ENCODE measurements around the gene DOCK6.
"Not testable (repeated sequence)": the region's sequence is repeated elsewhere in the genome, so short reads cannot be mapped to it uniquely, and the experiment has no call there.

The DOCK6 gene

DNA sequence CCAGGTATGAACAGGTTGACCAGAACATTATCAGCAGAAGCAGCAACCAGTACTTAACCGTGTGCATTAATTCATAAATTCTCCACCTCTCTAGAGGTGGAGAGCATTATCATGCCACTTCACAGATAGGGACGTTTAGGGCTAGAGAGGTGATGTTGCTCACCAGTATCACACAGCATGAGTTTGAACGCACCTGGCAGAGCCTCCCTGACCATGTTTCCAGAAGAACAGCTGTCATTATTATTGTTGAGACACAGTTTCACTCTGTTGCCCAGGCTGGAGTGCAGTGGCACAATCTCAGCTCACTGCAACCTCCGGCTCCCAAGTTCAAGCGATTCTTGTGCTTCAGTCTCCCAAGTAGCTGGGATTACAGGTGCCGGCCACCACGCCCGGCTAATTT lies 71.8 kb downstream of the DOCK6 start:
- no peaks in the 10 kb centered on the region; the same call in 1 of the 2 replicates for H3K4me1 ChIP-seq (ENCODE audit: control insufficient read depth, insufficient read depth, low read length)
- no peak overlapping the region for H3K27ac ChIP-seq (ENCODE audit: low read length)
- peaks cover 2% of the 10 kb centered on the region; the same call in 1 of the 2 replicates for H3K9me3 ChIP-seq (ENCODE audit: control insufficient read depth, insufficient read depth, low read length)
- WGBS (ENCODE audit: insufficient coverage, insufficient read length): no CpG with 5 or more reads among the region's 8 CpGs
- H3K36me3 ChIP-seq (ENCODE audit: control insufficient read depth, insufficient read depth, low read length): peaks cover 17% of the 10 kb centered on the region
- no peak for DNase-seq (ENCODE audit: low read depth, low spot score)
- no peak overlapping the region for H3K4me3 ChIP-seq (ENCODE audit: low read length)
- no peaks in the 10 kb centered on the region for H3K27me3 ChIP-seq (ENCODE audit: control insufficient read depth, insufficient read depth, low read length)

- WGBS (ENCODE audit: insufficient coverage, insufficient read length): 100% methylated on average over 1 of the region's 9 CpGs
- DNase-seq (ENCODE audit: low read depth, low spot score): no peak
- no peak overlapping the region for H3K4me3 ChIP-seq (ENCODE audit: low read length)
- H3K27me3 ChIP-seq (ENCODE audit: control insufficient read depth, insufficient read depth, low read length): no peaks in the 10 kb centered on the region
- H3K9me3 ChIP-seq (ENCODE audit: control insufficient read depth, insufficient read depth, low read length): peaks cover 2% of the 10 kb centered on the region; the same call in 1 of the 2 replicates
- H3K36me3 ChIP-seq (ENCODE audit: control insufficient read depth, insufficient read depth, low read length): peaks cover 5% of the 10 kb centered on the region
- no peak overlapping the region for H3K27ac ChIP-seq (ENCODE audit: low read length)
- no peaks in the 10 kb centered on the region for H3K4me1 ChIP-seq (ENCODE audit: control insufficient read depth, insufficient read depth, low read length)
Observed at GRCh38 chr19:11187441-11187840, 74.9 kb downstream of the DOCK6 start.

GRCh38 chr19:11182994-11183393 lies 79.3 kb downstream of the DOCK6 start:
- H3K4me1 ChIP-seq (ENCODE audit: control insufficient read depth, insufficient read depth, low read length): no peaks in the 10 kb centered on the region
- no peak overlapping the region for H3K4me3 ChIP-seq (ENCODE audit: low read length)
- H3K27me3 ChIP-seq (ENCODE audit: control insufficient read depth, insufficient read depth, low read length): no peaks in the 10 kb centered on the region
- no CpG with 5 or more reads among the region's 1 CpG for WGBS (ENCODE audit: insufficient coverage, insufficient read length)
- no peaks in the 10 kb centered on the region for H3K9me3 ChIP-seq (ENCODE audit: control insufficient read depth, insufficient read depth, low read length)
- H3K36me3 ChIP-seq (ENCODE audit: control insufficient read depth, insufficient read depth, low read length): no peaks in the 10 kb centered on the region; the same call in 1 of the 2 replicates
- no peak overlapping the region for H3K27ac ChIP-seq (ENCODE audit: low read length)
- no peak for DNase-seq (ENCODE audit: low read depth, low spot score)

DNA sequence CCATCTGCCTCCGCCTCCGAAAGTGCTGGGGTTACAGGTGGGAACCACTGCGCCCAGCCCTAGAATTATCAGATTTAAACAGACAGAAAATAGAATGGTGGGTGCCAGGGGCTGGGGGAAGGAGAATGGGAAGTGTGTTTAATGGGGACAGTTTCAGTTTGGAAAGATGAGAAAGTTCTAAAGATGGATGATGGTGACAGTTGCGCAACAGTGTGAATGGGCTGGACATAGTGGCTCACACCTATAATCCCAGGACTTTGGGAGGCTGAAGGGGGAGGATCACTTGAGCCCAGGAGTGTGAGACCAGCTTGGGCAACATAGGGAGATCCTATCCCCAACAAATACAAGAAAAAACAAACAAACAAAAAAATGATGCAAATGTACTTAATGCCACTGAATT lies 80.8 kb downstream of the DOCK6 start:
- no peaks in the 10 kb centered on the region for H3K9me3 ChIP-seq (ENCODE audit: control insufficient read depth, insufficient read depth, low read length)
- no peak for DNase-seq (ENCODE audit: low read depth, low spot score)
- no peak overlapping the region for H3K27ac ChIP-seq (ENCODE audit: low read length)
- H3K27me3 ChIP-seq (ENCODE audit: control insufficient read depth, insufficient read depth, low read length): no peaks in the 10 kb centered on the region
- WGBS (ENCODE audit: insufficient coverage, insufficient read length): no CpG with 5 or more reads among the region's 4 CpGs
- H3K36me3 ChIP-seq (ENCODE audit: control insufficient read depth, insufficient read depth, low read length): peaks cover 4% of the 10 kb centered on the region
- no peak overlapping the region for H3K4me3 ChIP-seq (ENCODE audit: low read length)
- no peaks in the 10 kb centered on the region for H3K4me1 ChIP-seq (ENCODE audit: control insufficient read depth, insufficient read depth, low read length)

GRCh38 chr19:11180975-11181374 lies 81.3 kb downstream of the DOCK6 start:
- not testable (repeated sequence) for DNase-seq (ENCODE audit: low read depth, low spot score); H3K27me3 ChIP-seq (ENCODE audit: control insufficient read depth, insufficient read depth, low read length); H3K36me3 ChIP-seq (ENCODE audit: control insufficient read depth, insufficient read depth, low read length); H3K27ac ChIP-seq (ENCODE audit: low read length); H3K9me3 ChIP-seq (ENCODE audit: control insufficient read depth, insufficient read depth, low read length); H3K4me1 ChIP-seq (ENCODE audit: control insufficient read depth, insufficient read depth, low read length); H3K4me3 ChIP-seq (ENCODE audit: low read length)
- WGBS (ENCODE audit: insufficient coverage, insufficient read length): no CpG with 5 or more reads among the region's 8 CpGs

DNA sequence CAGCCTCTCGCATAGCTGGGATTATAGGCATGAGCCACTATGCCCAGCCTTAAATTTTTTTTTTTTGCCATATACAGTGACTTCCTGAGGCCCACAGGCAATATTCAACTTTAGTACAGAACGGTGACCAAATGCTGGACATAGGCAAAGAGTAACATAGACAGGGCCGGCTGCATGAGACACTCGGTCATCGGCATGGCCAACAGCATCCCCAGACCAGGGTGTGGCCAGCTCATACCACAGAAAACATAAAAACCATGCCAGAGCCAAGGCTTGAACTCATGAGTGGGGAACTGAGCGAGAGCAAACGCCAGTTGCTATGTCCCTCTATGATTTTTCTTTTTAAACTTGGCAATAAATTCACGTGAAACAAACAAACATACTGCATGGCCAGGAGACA lies 82.0 kb downstream of the DOCK6 start:
- Histone ChIP-seq H3K4me3 (ENCODE audit: low read length) (no peak overlapping the region), H3K27ac (ENCODE audit: low read length) (no peak overlapping the region)
- DNase-seq (ENCODE audit: low read depth, low spot score): no peak

GRCh38 chr19:11179716-11180297 lies 82.5 kb downstream of the DOCK6 start:
- no peak for DNase-seq (ENCODE audit: low read depth, low spot score)
- Histone ChIP-seq H3K9me3 (ENCODE audit: control insufficient read depth, insufficient read depth, low read length) (no peaks in the 10 kb centered on the region), H3K27me3 (ENCODE audit: control insufficient read depth, insufficient read depth, low read length) (no peaks in the 10 kb centered on the region), H3K4me3 (ENCODE audit: low read length) (no peak overlapping the region), H3K4me1 (ENCODE audit: control insufficient read depth, insufficient read depth, low read length) (no peaks in the 10 kb centered on the region), H3K36me3 (ENCODE audit: control insufficient read depth, insufficient read depth, low read length) (peaks cover 4% of the 10 kb centered on the region), H3K27ac (ENCODE audit: low read length) (no peak overlapping the region)
- WGBS (ENCODE audit: insufficient coverage, insufficient read length): no CpG with 5 or more reads among the region's 11 CpGs

More for the DNA sequence above, 82.0 kb downstream of the DOCK6 start:
- no peaks in the 10 kb centered on the region for H3K4me1 ChIP-seq (ENCODE audit: control insufficient read depth, insufficient read depth, low read length)
- WGBS (ENCODE audit: insufficient coverage, insufficient read length): no CpG with 5 or more reads among the region's 8 CpGs
- H3K36me3 ChIP-seq (ENCODE audit: control insufficient read depth, insufficient read depth, low read length): peaks cover 4% of the 10 kb centered on the region
- H3K9me3 ChIP-seq (ENCODE audit: control insufficient read depth, insufficient read depth, low read length): no peaks in the 10 kb centered on the region
- H3K27me3 ChIP-seq (ENCODE audit: control insufficient read depth, insufficient read depth, low read length): no peaks in the 10 kb centered on the region

GRCh38 chr19:11179145-11179465 lies 83.2 kb downstream of the DOCK6 start:
- H3K4me1 ChIP-seq (ENCODE audit: control insufficient read depth, insufficient read depth, low read length); DNase-seq (ENCODE audit: low read depth, low spot score); H3K36me3 ChIP-seq (ENCODE audit: control insufficient read depth, insufficient read depth, low read length); H3K4me3 ChIP-seq (ENCODE audit: low read length); H3K27me3 ChIP-seq (ENCODE audit: control insufficient read depth, insufficient read depth, low read length); H3K9me3 ChIP-seq (ENCODE audit: control insufficient read depth, insufficient read depth, low read length); H3K27ac ChIP-seq (ENCODE audit: low read length): not testable (repeated sequence)
- WGBS (ENCODE audit: insufficient coverage, insufficient read length): no CpG with 5 or more reads among the region's 9 CpGs

- no peak for DNase-seq (ENCODE audit: low read depth, low spot score)
- Histone ChIP-seq H3K27ac (ENCODE audit: low read length) (no peak overlapping the region), H3K36me3 (ENCODE audit: control insufficient read depth, insufficient read depth, low read length) (peaks cover 14% of the 10 kb centered on the region), H3K4me3 (ENCODE audit: low read length) (no peak overlapping the region), H3K4me1 (ENCODE audit: control insufficient read depth, insufficient read depth, low read length) (no peaks in the 10 kb centered on the region), H3K27me3 (ENCODE audit: control insufficient read depth, insufficient read depth, low read length) (no peaks in the 10 kb centered on the region), H3K9me3 (ENCODE audit: control insufficient read depth, insufficient read depth, low read length) (no peaks in the 10 kb centered on the region)
- WGBS (ENCODE audit: insufficient coverage, insufficient read length): no CpG with 5 or more reads among the region's 9 CpGs
Observed at GRCh38 chr19:11177592-11177991, 84.7 kb downstream of the DOCK6 start.

GRCh38 chr19:11176466-11177193 lies 85.7 kb downstream of the DOCK6 start:
- no peaks in the 10 kb centered on the region for H3K27me3 ChIP-seq (ENCODE audit: control insufficient read depth, insufficient read depth, low read length)
- no peak overlapping the region for H3K27ac ChIP-seq (ENCODE audit: low read length)
- WGBS (ENCODE audit: insufficient coverage, insufficient read length): no CpG with 5 or more reads among the region's 18 CpGs
- H3K9me3 ChIP-seq (ENCODE audit: control insufficient read depth, insufficient read depth, low read length): no peaks in the 10 kb centered on the region
- peaks cover 17% of the 10 kb centered on the region for H3K36me3 ChIP-seq (ENCODE audit: control insufficient read depth, insufficient read depth, low read length)
- no peak overlapping the region for H3K4me3 ChIP-seq (ENCODE audit: low read length)
- H3K4me1 ChIP-seq (ENCODE audit: control insufficient read depth, insufficient read depth, low read length): no peaks in the 10 kb centered on the region
- no peak for DNase-seq (ENCODE audit: low read depth, low spot score)

DNA sequence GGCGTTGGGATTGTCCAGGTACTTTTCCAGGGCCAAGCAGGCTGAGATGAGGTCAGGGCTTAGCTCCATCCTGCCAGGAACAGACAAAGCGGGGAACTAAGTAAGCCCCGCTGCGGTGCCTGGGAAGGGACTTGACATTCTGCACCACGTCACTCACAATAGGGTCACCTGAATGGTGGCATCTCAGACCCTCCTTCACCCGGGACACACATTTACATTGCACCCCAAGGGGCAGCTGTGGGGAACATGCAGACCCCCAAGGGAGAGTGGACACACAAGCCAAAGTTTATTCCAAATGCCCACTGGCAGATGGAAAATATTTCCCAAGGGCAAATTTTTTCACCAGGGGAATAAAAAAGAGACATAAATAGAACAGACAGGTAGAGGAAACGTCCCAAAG lies 86.4 kb downstream of the DOCK6 start:
- Histone ChIP-seq H3K27me3 (ENCODE audit: control insufficient read depth, insufficient read depth, low read length) (no peaks in the 10 kb centered on the region), H3K4me1 (ENCODE audit: control insufficient read depth, insufficient read depth, low read length) (no peaks in the 10 kb centered on the region), H3K27ac (ENCODE audit: low read length) (no peak overlapping the region), H3K9me3 (ENCODE audit: control insufficient read depth, insufficient read depth, low read length) (no peaks in the 10 kb centered on the region), H3K4me3 (ENCODE audit: low read length) (no peak overlapping the region), H3K36me3 (ENCODE audit: control insufficient read depth, insufficient read depth, low read length) (peaks cover 17% of the 10 kb centered on the region)
- WGBS (ENCODE audit: insufficient coverage, insufficient read length): no CpG with 5 or more reads among the region's 7 CpGs
- DNase-seq (ENCODE audit: low read depth, low spot score): no peak

Measured in iPS DF 6.9 (cell line).